GM12878 (cell line): ENCODE data around the gene PTPRN2. TPM values are rescaled to one million over a fixed set of nuclear protein-coding genes. Genes with fewer than 3 reads are reported as not detected.

Source experiments
- ATAC-seq: fragments of 200-7000 bp; cut with Tn5 transposase; 3 replicates; pipeline ENCODE4 v1.9.1; 2020; ENCODE audit warnings: mild to moderate bottlenecking, moderate library complexity
- BruUV-seq: library from RNA; stranded (reverse); fragments of 400-500 nt; replicated peaks from 2 replicates; lab custom pipeline; 2021; lab: Mats Ljungman, UMichigan
- CTCF ChIA-PET: fragments of 300-600 bp; sonication (Branson Sonifier 250); formaldehyde crosslinking; extraction: SDS; loops from one replicate; lab custom pipeline; 2021; ENCODE audit warnings: inconsistent platforms; lab: Yijun Ruan, JAX
- POLR2A ChIA-PET: fragments of 350-600 bp; formaldehyde crosslinking; extraction: SDS; loops from one replicate; lab custom pipeline; 2021; ENCODE audit warnings: inconsistent platforms; lab: Charles Lee
- RAD21 ChIA-PET: fragments of 300-600 bp; sonication (Branson Sonifier 250); formaldehyde crosslinking; loops from one replicate; lab custom pipeline; 2023; ENCODE audit warnings: antibody characterized with exemption; ENCODE audit not compliant: unreplicated experiment; lab: Charles Lee
- SMC1A ChIA-PET: fragments of 300-600 bp; sonication (Branson Sonifier 250); formaldehyde crosslinking; loops from one replicate; lab custom pipeline; 2023; ENCODE audit not compliant: unreplicated experiment, uncharacterized antibody; lab: Charles Lee
- DNase-seq: peaks from one replicate; pipeline ENCODE4 v3.0.0-alpha.2; 2011; ENCODE audit warnings: low read depth, low spot score
- FAIRE-seq: peaks from 3 replicates; lab custom pipeline; 2011; peaks lifted over from hg19 to GRCh38; lab: Jason Lieb, UNC
- H2AFZ ChIP-seq: 2 replicates; pipeline ENCODE4 v1.6.0; 2011; ENCODE audit warnings: low read depth, low read length, control low read depth; ENCODE audit not compliant: control insufficient read depth
- H3K27ac ChIP-seq: 2 replicates; pipeline ENCODE4 v1.5.1; 2011; ENCODE audit warnings: control low read depth; ENCODE audit not compliant: control insufficient read depth, insufficient read depth
- H3K27me3 ChIP-seq, 2 experiments: replicated peaks in 1 of 2; 2 replicates each; pipeline versions ENCODE4 v1.6.0 to v1.6.1; 2011; ENCODE audit warnings: low read length in 1 of 2; ENCODE audit not compliant: control insufficient read depth in 2 of 2, insufficient read depth in 2 of 2
- H3K36me3 ChIP-seq, 2 experiments: 2 replicates each; pipeline ENCODE4 v1.5.1; 2011; ENCODE audit warnings: low read length in 1 of 2; ENCODE audit not compliant: control insufficient read depth in 2 of 2, insufficient read depth in 2 of 2
- H3K4me1 ChIP-seq: 2 replicates; pipeline ENCODE4 v1.6.1; 2011; ENCODE audit warnings: mild to moderate bottlenecking, low read length, moderate library complexity, mixed read lengths; ENCODE audit not compliant: control insufficient read depth, insufficient read depth
- H3K4me2 ChIP-seq: 2 replicates; pipeline ENCODE4 v1.6.0; 2011; ENCODE audit warnings: control low read depth; ENCODE audit not compliant: control insufficient read depth, insufficient read depth
- H3K4me3 ChIP-seq: fragments of 200-600 bp; sonication (generic); 2 replicates; pipeline ENCODE4 v1.5.1; 2016
- H3K79me2 ChIP-seq: 2 replicates; pipeline ENCODE4 v1.6.0; 2011; ENCODE audit warnings: low read length; ENCODE audit not compliant: control insufficient read depth, insufficient read depth
- H3K9ac ChIP-seq: 2 replicates; pipeline ENCODE4 v1.8.0; 2011; ENCODE audit warnings: low read length, control low read depth, mixed read lengths; ENCODE audit not compliant: control insufficient read depth, insufficient read depth
- H3K9me3 ChIP-seq: replicated peaks from 3 replicates; pipeline ENCODE4 v1.5.1; 2011; ENCODE audit warnings: mild to moderate bottlenecking, low read length; ENCODE audit not compliant: control insufficient read depth, insufficient read depth
- H4K20me1 ChIP-seq: 2 replicates; pipeline ENCODE4 v1.6.0; 2011; ENCODE audit not compliant: control insufficient read depth, insufficient read depth
- EP300 ChIP-seq, 2 experiments: fragments of 150-350 bp in 1 of 2; IDR thresholded peaks; 2 replicates each; pipeline ENCODE4 v1.6.1; 2011 to 2012; ENCODE audit warnings: low read depth in 2 of 2, low read length in 2 of 2, borderline replicate concordance in 1 of 2, improper control_type of control experiment in 1 of 2, inconsistent platforms in 1 of 2; ENCODE audit not compliant: control insufficient read depth in 1 of 2
- KAT2A ChIP-seq: conservative IDR thresholded peaks from 2 replicates; pipeline ENCODE4 v1.6.1; 2011; ENCODE audit warnings: low read depth, low read length; ENCODE audit not compliant: control insufficient read depth
- RBBP5 ChIP-seq: fragments of 200-600 bp; sonication (generic); conservative IDR thresholded peaks from 2 replicates; pipeline ENCODE4 v1.6.1; 2016
- SIX5 ChIP-seq: IDR thresholded peaks from 2 replicates; pipeline ENCODE4 v1.6.1; 2011; ENCODE audit warnings: mild to moderate bottlenecking, low read depth, low read length, moderate library complexity; ENCODE audit not compliant: severe bottlenecking
- ZNF24 ChIP-seq: fragments of 450-650 bp; IDR thresholded peaks from 2 replicates; pipeline ENCODE4 v1.6.1; 2017; ENCODE audit warnings: antibody characterized with exemption, mild to moderate bottlenecking
- WGBS: methylation state at CpG from one replicate; pipeline ENCODE4 v1.1.6; 2016; ENCODE audit warnings: low lambda C conversion rate; ENCODE audit not compliant: insufficient replicate concordance, insufficient coverage; ENCODE audit errors: missing lambda C conversion rate; 5-methylcytosine and 5-hydroxymethylcytosine counted together
- in situ Hi-C: fragments of 300-500 bp; cut with MboI; formaldehyde crosslinking; loops from 9 replicates; pipeline ENCODE4 v1.14.3; 2018; ENCODE audit warnings: mixed read lengths
- intact Hi-C: fragments of 100-400 bp; cut with micrococcal nuclease; formaldehyde crosslinking; loops from one replicate; pipeline ENCODE4 v1.14.2; 2022; ENCODE audit not compliant: unreplicated experiment
- polyA plus RNA-seq, 11 experiments: library from polyadenylated mRNA; depleted of rRNA in 4 of 11; unstranded in 6 of 11; stranded (reverse) in 5 of 11; fragments of >200 nt; fragmentation: Nextera tagmentation in 4 of 11; fragmentation: Illumina TruSeq in 1 of 11; extraction: Ambion mirVana in 4 of 11; extraction: Trizol in 1 of 11; gene quantifications; 1 replicate in 1 of 11; 2 replicates in 10 of 11; pipeline versions ENCODE4 v1.2.1 to v1.2.3, GENCODE V29; 2011 to 2016; ENCODE audit warnings: inconsistent platforms in 2 of 11, missing spikeins in 2 of 11, low read depth in 1 of 11
- total RNA-seq, 4 experiments: library from RNA; depleted of rRNA in 3 of 4; stranded (reverse); fragments of >200 nt in 3 of 4; fragmentation: Illumina TruSeq in 1 of 4; extraction: Trizol in 1 of 4; gene quantifications; 2 replicates each; pipeline versions ENCODE4 v1.2.1 to v1.2.3, GENCODE V29; 2013 to 2021
- TF ChIP-seq, protein P1 (sequence below): IDR thresholded peaks from 2 replicates; pipeline ENCODE4 v1.6.1; 2011; ENCODE audit warnings: mild to moderate bottlenecking, low read depth, low read length, moderate library complexity; ENCODE audit not compliant: insufficient replicate concordance

PTPRN2 gene
- total and polyA plus RNA-seq, 10 of the 15 experiments (the other 5 are each of a cell fraction or from before 2014, with no cell fraction given): 5.4 TPM; not detected in 9

DNA sequence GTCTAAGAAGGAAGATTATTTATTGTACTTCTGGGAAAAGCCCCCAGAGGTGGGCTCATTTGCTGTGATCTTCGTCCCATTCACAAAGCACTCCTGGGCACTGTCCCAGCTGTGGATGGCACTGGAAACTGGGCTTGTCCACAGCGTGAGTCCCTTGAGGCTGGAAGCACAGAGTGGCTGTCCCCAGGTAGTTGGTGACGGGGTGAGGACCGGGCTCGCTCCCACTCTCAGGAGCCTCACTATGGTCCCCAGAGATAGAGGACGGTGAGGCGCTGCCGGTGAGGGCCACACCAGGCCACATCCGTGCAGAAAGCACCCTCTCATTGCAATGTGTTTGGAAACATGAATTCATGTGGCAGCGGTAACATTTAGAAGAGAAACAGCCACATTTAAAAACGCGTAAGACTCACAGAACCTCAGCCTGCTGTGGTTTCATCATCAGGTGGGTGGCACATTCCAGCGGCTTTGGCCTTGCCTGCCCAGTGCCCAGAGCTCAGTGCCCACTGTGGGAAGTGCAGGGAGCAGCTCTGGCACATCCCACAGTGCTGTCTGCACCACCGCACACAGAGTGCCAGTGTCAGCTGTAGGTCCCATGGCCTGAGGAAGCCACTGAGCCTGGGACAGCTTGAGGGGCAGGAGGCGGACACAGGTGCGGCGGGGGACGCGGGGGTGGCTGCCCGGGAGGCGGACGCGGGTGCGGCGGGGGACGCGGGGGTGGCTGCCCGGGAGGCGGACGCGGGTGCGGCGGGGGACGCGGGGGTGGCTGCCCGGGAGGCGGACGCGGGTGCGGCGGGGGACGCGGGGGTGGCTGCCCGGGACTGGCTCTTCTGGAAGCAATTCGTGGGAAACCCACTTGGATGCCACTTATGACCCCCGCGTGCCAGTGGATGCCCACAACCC is 801.0 kb downstream of the PTPRN2 start (continued):
- TF ChIP-seq KAT2A (no peak), RBBP5 (no peak)
- TF ChIP-seq, all 136 proteins: peak for 0

DNA sequence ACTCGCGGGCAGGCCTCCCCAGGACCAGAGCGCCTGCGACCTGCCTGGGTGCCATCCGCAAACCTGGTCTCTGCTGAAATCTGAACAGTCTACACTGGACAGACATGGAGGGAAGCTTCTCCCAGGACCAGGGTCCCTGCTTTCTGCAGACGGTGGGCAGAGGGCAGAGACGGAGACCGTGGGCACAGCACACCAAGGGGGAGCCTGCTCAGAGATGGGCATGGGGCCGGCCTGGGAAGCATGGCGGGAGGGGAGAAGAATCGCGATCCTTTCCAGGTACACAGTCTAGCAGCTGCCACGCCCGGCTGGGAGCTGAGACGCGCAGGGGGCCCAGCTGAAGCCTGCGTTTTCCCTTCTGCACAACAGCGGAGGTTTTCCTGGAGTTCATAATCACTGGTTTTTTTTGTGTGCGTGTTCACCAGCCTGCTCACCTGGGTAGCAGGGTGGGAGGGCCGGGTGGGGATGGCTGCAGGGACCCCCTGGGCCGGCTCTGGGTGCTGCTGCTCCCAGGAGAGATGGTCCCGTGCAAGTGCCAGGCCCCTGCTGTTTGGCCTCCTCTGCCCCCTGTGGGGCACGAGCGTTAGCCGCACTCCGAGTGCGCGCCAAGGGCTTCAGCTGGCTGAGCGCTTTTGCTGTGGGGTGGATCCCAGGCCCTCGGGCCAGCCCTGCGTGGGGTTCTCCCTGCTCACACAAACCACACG is 802.0 kb downstream of the PTPRN2 start:
- H3K27ac ChIP-seq: no peak overlapping the region
- BruUV-seq: no TSS peak
- SMC1A ChIA-PET: no interaction called here
- H3K4me1 ChIP-seq: no peaks in the 10 kb centered on the region
- DNase-seq: no peak
- H3K36me3 ChIP-seq: no peaks in the 10 kb centered on the region
- H3K9ac ChIP-seq: no peak overlapping the region
- 72% methylated on average over 32 of the region's 32 CpGs for WGBS
- FAIRE-seq: no peak
- H3K79me2 ChIP-seq: no peaks in the 10 kb centered on the region
- intact Hi-C loops (no loop called here), in situ Hi-C loops (no loop called here)
- H3K9me3 ChIP-seq: peaks cover 2% of the 10 kb centered on the region; the same call in 1 of the 3 replicates
- CTCF ChIA-PET: no interaction called here
- no peaks in the 10 kb centered on the region for H4K20me1 ChIP-seq
- ATAC-seq: no peak
- H3K27me3 ChIP-seq: no peaks in the 10 kb centered on the region
- no peak overlapping the region for H3K4me2 ChIP-seq
- POLR2A ChIA-PET: no interaction called here
- RAD21 ChIA-PET: no interaction called here
- no peak overlapping the region for H2AFZ ChIP-seq
- no peak overlapping the region for H3K4me3 ChIP-seq
- TF ChIP-seq ZNF24: no peak
- no peak for TF ChIP-seq SIX5
- no peak for TF ChIP-seq EP300 (IDR thresholded peaks at IDR 0.05; ENCODE audit: borderline replicate concordance in 1 of 2, control insufficient read depth in 1 of 2, low read depth in 2 of 2, low read length in 2 of 2)
- TF ChIP-seq, protein P1, sequence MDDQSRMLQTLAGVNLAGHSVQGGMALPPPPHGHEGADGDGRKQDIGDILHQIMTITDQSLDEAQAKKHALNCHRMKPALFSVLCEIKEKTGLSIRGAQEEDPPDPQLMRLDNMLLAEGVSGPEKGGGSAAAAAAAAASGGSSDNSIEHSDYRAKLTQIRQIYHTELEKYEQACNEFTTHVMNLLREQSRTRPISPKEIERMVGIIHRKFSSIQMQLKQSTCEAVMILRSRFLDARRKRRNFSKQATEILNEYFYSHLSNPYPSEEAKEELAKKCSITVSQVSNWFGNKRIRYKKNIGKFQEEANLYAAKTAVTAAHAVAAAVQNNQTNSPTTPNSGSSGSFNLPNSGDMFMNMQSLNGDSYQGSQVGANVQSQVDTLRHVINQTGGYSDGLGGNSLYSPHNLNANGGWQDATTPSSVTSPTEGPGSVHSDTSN: no peak
